Activated CD8-positive, alpha-beta memory T cell treated with anti-CD3 and anti-CD28 coated beads for 1 hour (primary cell): Measurements from ENCODE around the gene RAI1.

Experiments used
- DNase-seq, 2 donors: peaks; one replicate each; pipeline ENCODE4 v3.0.0-alpha.2; 2020; ENCODE audit warnings: low read depth in 1 of 2; ENCODE audit errors: extremely low read depth in 1 of 2

The RAI1 gene

GRCh38 chr17:17698371-17698770 lies 17.1 kb downstream of the RAI1 start:
- no peak for DNase-seq

GRCh38 chr17:17698869-17699351 lies 17.7 kb downstream of the RAI1 start:
- no peak for DNase-seq

- no peak for DNase-seq
Observed at GRCh38 chr17:17699491-17699890, 18.2 kb downstream of the RAI1 start.

- DNase-seq = no peak
Observed at GRCh38 chr17:17700251-17700969, 19.2 kb downstream of the RAI1 start.

GRCh38 chr17:17701112-17701511 lies 19.9 kb downstream of the RAI1 start:
- no peak for DNase-seq

- no peak for DNase-seq
Observed at GRCh38 chr17:17701658-17702057, 20.4 kb downstream of the RAI1 start.

GRCh38 chr17:17702449-17703139 lies 21.3 kb downstream of the RAI1 start:
- DNase-seq = no peak

- DNase-seq = no peak
Observed at GRCh38 chr17:17703140-17703919, 22.1 kb downstream of the RAI1 start.

- DNase-seq = no peak
Observed at GRCh38 chr17:17704931-17705330, 23.7 kb downstream of the RAI1 start.

- DNase-seq = no peak
Observed at GRCh38 chr17:17706140-17707060, 25.1 kb downstream of the RAI1 start.

- DNase-seq = no peak
Observed at GRCh38 chr17:17708295-17708694, 27.0 kb downstream of the RAI1 start.

- no peak for DNase-seq
Observed at GRCh38 chr17:17708816-17709215, 27.6 kb downstream of the RAI1 start.

GRCh38 chr17:17709815-17710321 lies 28.6 kb downstream of the RAI1 start:
- no peak for DNase-seq

GRCh38 chr17:17710355-17710727 lies 29.1 kb downstream of the RAI1 start:
- DNase-seq = no peak

GRCh38 chr17:17710728-17711541 lies 29.7 kb downstream of the RAI1 start:
- DNase-seq = no peak

GRCh38 chr17:17711641-17712162 lies 30.4 kb downstream of the RAI1 start:
- DNase-seq = no peak

GRCh38 chr17:17712268-17712924 lies 31.1 kb downstream of the RAI1 start:
- DNase-seq = no peak

- no peak for DNase-seq
Observed at GRCh38 chr17:17713839-17714238, 32.6 kb downstream of the RAI1 start.
